Loucy (cell line): ENCODE data around the gene CDH5.

Source experiments
- H2AFZ ChIP-seq: fragments of 200-600 bp; sonication (generic); 2 replicates; pipeline ENCODE4 v1.6.0; 2016; ENCODE audit warnings: antibody characterized with exemption, mild to moderate bottlenecking, low read length, moderate library complexity
- H3F3A ChIP-seq: fragments of 200-600 bp; 2 replicates; pipeline ENCODE4 v1.6.0; 2016; ENCODE audit warnings: antibody characterized with exemption, low read depth, mild to moderate bottlenecking
- H3K27me3 ChIP-seq: fragments of 200-600 bp; sonication (generic); 2 replicates; pipeline ENCODE4 v1.6.1; 2014; ENCODE audit warnings: low read length, mild to moderate bottlenecking; ENCODE audit not compliant: insufficient read depth, poor library complexity, severe bottlenecking
- H3K36me3 ChIP-seq: fragments of 200-600 bp; sonication (generic); 2 replicates; pipeline ENCODE4 v1.6.1; 2016; ENCODE audit warnings: low read length; ENCODE audit not compliant: insufficient read depth
- H3K4me1 ChIP-seq: fragments of 200-600 bp; sonication (generic); 2 replicates; pipeline ENCODE4 v1.5.1; 2014; ENCODE audit warnings: low read length, mild to moderate bottlenecking; ENCODE audit not compliant: insufficient read depth, poor library complexity, severe bottlenecking
- H3K4me2 ChIP-seq: fragments of 200-600 bp; sonication (generic); 2 replicates; pipeline ENCODE4 v1.6.0; 2014; ENCODE audit warnings: antibody characterized with exemption, low read length, low read depth, mild to moderate bottlenecking; ENCODE audit not compliant: poor library complexity, severe bottlenecking
- H3K4me3 ChIP-seq: fragments of 200-600 bp; sonication (generic); 2 replicates; pipeline ENCODE4 v1.5.1; 2014; ENCODE audit warnings: low read length, mild to moderate bottlenecking, mixed read lengths; ENCODE audit not compliant: poor library complexity, severe bottlenecking
- H3K79me2 ChIP-seq: fragments of 200-600 bp; sonication (generic); 2 replicates; pipeline ENCODE4 v1.6.1; 2014; ENCODE audit warnings: low read length; ENCODE audit not compliant: insufficient read depth
- H3K9ac ChIP-seq: fragments of 200-600 bp; sonication (generic); 2 replicates; pipeline ENCODE4 v1.6.0; 2014; ENCODE audit warnings: mild to moderate bottlenecking, low read depth, low read length, moderate library complexity; ENCODE audit not compliant: poor library complexity, severe bottlenecking
- H3K9me2 ChIP-seq: fragments of 200-600 bp; sonication (generic); replicated peaks from 2 replicates; pipeline ENCODE4 v1.6.1; 2016; ENCODE audit warnings: low read depth, low read length, mixed read lengths
- H3K9me3 ChIP-seq: fragments of 200-600 bp; sonication (generic); 2 replicates; pipeline ENCODE4 v1.6.1; 2014; ENCODE audit warnings: mild to moderate bottlenecking, antibody characterized with exemption, low read length, low read depth; ENCODE audit not compliant: insufficient read depth
- H4K20me1 ChIP-seq: fragments of 200-600 bp; sonication (generic); 2 replicates; pipeline ENCODE4 v1.6.0; 2014; ENCODE audit warnings: antibody characterized with exemption, low read length, mild to moderate bottlenecking; ENCODE audit not compliant: insufficient read depth, poor library complexity, severe bottlenecking
- EZH2phosphoT487 ChIP-seq: fragments of 200-600 bp; IDR thresholded peaks from 2 replicates; pipeline ENCODE4 v1.6.1; 2018; ENCODE audit warnings: antibody characterized with exemption, mild to moderate bottlenecking, moderate library complexity, borderline replicate concordance
- TF ChIP-seq, protein P1 (sequence below): fragments of 200-600 bp; sonication (generic); conservative IDR thresholded peaks from 2 replicates; pipeline ENCODE4 v1.5.1; 2014; ENCODE audit warnings: mild to moderate bottlenecking, antibody characterized with exemption, low read length

CDH5 gene

DNA sequence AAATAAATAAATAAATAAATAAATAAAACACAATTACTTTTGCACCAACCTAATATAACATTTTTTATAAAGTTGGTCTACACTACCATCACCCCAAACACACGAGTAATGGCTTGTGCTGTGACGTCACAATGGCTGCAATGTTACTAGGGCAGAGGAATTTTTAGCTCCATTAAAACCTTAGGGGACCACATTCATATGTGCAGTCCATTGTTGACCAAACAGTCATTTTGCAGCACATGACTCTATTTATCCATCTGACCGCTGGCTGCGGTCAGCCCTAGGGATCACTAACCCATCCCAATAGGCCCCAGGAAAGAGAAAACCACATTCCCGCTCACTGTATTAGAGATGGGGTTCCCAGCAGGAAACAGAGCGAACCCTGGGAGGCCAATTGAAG is 9.6 kb downstream of the CDH5 start:
- Histone ChIP-seq H3K4me3 (no peak overlapping the region), H3K9me3 (no peaks in the 10 kb centered on the region), H3F3A (no peaks in the 10 kb centered on the region), H3K4me2 (no peak overlapping the region), H2AFZ (no peak overlapping the region), H3K36me3 (no peaks in the 10 kb centered on the region), H3K4me1 (no peaks in the 10 kb centered on the region), H3K9me2 (no peaks in the 10 kb centered on the region), H3K27me3 (no peaks in the 10 kb centered on the region), H3K9ac (no peak overlapping the region), H4K20me1 (no peaks in the 10 kb centered on the region), H3K79me2 (no peaks in the 10 kb centered on the region)
- TF ChIP-seq, protein P1, sequence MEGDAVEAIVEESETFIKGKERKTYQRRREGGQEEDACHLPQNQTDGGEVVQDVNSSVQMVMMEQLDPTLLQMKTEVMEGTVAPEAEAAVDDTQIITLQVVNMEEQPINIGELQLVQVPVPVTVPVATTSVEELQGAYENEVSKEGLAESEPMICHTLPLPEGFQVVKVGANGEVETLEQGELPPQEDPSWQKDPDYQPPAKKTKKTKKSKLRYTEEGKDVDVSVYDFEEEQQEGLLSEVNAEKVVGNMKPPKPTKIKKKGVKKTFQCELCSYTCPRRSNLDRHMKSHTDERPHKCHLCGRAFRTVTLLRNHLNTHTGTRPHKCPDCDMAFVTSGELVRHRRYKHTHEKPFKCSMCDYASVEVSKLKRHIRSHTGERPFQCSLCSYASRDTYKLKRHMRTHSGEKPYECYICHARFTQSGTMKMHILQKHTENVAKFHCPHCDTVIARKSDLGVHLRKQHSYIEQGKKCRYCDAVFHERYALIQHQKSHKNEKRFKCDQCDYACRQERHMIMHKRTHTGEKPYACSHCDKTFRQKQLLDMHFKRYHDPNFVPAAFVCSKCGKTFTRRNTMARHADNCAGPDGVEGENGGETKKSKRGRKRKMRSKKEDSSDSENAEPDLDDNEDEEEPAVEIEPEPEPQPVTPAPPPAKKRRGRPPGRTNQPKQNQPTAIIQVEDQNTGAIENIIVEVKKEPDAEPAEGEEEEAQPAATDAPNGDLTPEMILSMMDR, result no peak
- TF ChIP-seq EZH2phosphoT487, result no peak

DNA sequence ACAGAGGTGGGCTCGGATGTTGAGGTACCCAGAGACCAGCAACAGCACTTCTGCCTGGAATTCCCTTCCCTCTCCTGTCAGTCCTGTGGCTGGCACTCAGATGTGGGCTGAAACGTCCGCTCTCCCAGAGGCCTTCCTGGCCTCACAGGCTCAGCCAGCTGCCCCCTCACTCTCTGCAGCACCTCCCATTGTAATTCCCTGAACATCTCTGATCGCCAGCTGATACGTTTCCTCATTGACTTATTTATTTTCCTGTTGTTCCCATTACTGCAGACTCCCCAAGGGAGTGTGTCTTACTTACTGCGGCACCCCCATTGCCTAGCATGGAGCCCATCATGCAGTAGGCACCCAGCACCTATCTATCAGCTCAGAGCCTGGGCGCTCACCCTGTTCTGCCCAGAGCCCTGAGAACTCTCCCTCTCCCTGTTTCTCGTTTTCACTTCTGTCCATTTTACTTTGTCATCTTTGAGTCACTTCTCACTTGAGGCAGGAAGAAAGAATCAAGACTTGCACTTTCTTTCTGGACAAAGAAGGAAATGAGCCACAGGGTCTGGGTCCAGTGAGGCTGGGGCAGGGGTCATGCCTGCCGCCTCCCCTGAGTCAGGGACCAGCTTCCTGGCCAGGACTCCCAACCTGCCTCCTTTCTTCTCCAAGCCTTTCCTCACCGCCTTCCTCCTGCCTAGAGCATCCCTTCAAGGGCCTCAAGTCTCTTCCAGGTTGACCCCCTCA is 10.2 kb downstream of the CDH5 start:
- Histone ChIP-seq H3K36me3 (no peaks in the 10 kb centered on the region), H4K20me1 (no peaks in the 10 kb centered on the region), H3K4me2 (no peak overlapping the region), H3K4me1 (no peaks in the 10 kb centered on the region), H3K4me3 (no peak overlapping the region), H3K9me2 (no peaks in the 10 kb centered on the region), H2AFZ (no peak overlapping the region), H3K9ac (no peak overlapping the region), H3K9me3 (no peaks in the 10 kb centered on the region), H3F3A (no peaks in the 10 kb centered on the region), H3K79me2 (no peaks in the 10 kb centered on the region), H3K27me3 (no peaks in the 10 kb centered on the region)
- TF ChIP-seq, protein P1, result no peak
- TF ChIP-seq EZH2phosphoT487, result no peak

DNA sequence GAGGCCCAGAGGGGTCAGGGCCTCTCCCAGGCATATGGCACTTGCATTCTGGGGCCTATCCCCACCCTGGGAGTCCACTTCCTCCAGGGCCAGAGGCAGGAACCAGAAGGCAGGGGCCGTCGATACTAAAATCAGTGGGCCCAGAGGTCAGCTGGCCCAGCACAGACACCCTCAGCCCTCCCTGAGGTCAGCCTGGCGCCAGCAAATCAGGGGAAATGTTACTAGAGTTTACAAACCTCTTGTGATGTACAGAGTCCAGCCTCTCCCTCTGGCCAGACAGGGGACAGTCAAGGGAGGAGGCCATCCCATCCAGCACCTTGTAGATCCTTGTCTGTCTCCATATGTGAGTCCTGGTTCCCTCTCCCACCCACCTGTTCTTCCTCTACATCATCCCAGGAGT is 10.8 kb downstream of the CDH5 start:
- Histone ChIP-seq H4K20me1 (no peaks in the 10 kb centered on the region), H3K4me1 (no peaks in the 10 kb centered on the region), H3K9me2 (no peaks in the 10 kb centered on the region), H3K36me3 (no peaks in the 10 kb centered on the region), H3K9ac (no peak overlapping the region), H3K79me2 (no peaks in the 10 kb centered on the region), H3K4me3 (no peak overlapping the region), H3F3A (no peaks in the 10 kb centered on the region), H2AFZ (no peak overlapping the region), H3K27me3 (no peaks in the 10 kb centered on the region), H3K4me2 (no peak overlapping the region), H3K9me3 (no peaks in the 10 kb centered on the region)
- TF ChIP-seq, protein P1, result no peak
- no peak for TF ChIP-seq EZH2phosphoT487
